Activated CD4-positive, alpha-beta T cell treated with anti-CD3 and anti-CD28 coated beads for 36 hours (primary cell): ENCODE measurements around the gene CRB2. TPM values are rescaled to one million over a fixed set of nuclear protein-coding genes. Genes with fewer than 3 reads are reported as not detected.

Experiments used
- ATAC-seq: fragments of 200-7000 bp; cut with Tn5 transposase; one replicate; pipeline ENCODE4 v1.10.0; 2021; ENCODE audit warnings: mild to moderate bottlenecking, moderate library complexity
- CTCF ChIA-PET: fragments of 350-600 bp; sonication (Branson Sonifier 250); formaldehyde crosslinking; loops from one replicate; lab custom pipeline; 2021; ENCODE audit warnings: antibody characterized with exemption; lab: Charles Lee
- POLR2A ChIA-PET: fragments of 350-600 bp; sonication (Branson Sonifier 250); formaldehyde crosslinking; loops from one replicate; lab custom pipeline; 2021; ENCODE audit warnings: antibody characterized with exemption, inconsistent platforms; lab: Charles Lee
- DNase-seq: peaks from one replicate; pipeline ENCODE4 v3.0.0-alpha.2; 2020
- H3K27ac Mint-ChIP-seq: one replicate; pipeline ENCODE4 v1.8.0; 2021; ENCODE audit warnings: mixed read lengths
- H3K27me3 Mint-ChIP-seq: one replicate; pipeline ENCODE4 v1.8.0; 2021; ENCODE audit warnings: mixed read lengths
- H3K36me3 Mint-ChIP-seq: one replicate; pipeline ENCODE4 v1.8.0; 2021; ENCODE audit warnings: low read depth, mixed read lengths
- H3K4me1 Mint-ChIP-seq: one replicate; pipeline ENCODE4 v1.8.0; 2021; ENCODE audit warnings: mixed read lengths
- H3K4me3 Mint-ChIP-seq: one replicate; pipeline ENCODE4 v1.8.0; 2021; ENCODE audit warnings: mild to moderate bottlenecking, moderate library complexity, mixed read lengths
- H3K9me3 Mint-ChIP-seq: one replicate; pipeline ENCODE4 v1.8.0; 2021; ENCODE audit warnings: low read depth, mixed read lengths
- intact Hi-C, 2 experiments: fragments of 100-400 bp; cut with DNase I in 1 of 2; cut with micrococcal nuclease in 1 of 2; formaldehyde crosslinking; loops; one replicate each; pipeline versions ENCODE4 v1.14.2 to v1.15.1; 2022 to 2024; cut with DNase I, micrococcal nuclease
- total RNA-seq, 2 experiments: library from RNA; stranded (reverse); gene quantifications; one replicate each; pipeline ENCODE4 v1.2.3, GENCODE V29; 2021

Gene CRB2
- total RNA-seq, 2 experiments from 2014 or later = not detected

GRCh38 chr9:123339666-123340510 lies 16.1 kb upstream of the CRB2 start:
- peak overlapping the region; percentile 62 for H3K4me3 Mint-ChIP-seq
- H3K27ac Mint-ChIP-seq = peak overlapping the region; percentile 99
- intact Hi-C loops = loop anchor here (1.0 to 10.0 kb wide), 9 partner anchors 17 to 533 kb away; partner anchors contain the start of genes STRBP (in 2 of the 2) and PDCL (in 1 of the 2)
- ChIA-PET POLR2A (interaction anchor here (0.7 to 1.3 kb wide), 3 partner anchors 17 to 71 kb away, joined by 3 to 20 read pairs (median 3); no protein-coding TSS in a partner anchor), CTCF (interaction anchor here (0.5 to 1.8 kb wide), 8 partner anchors 10 to 1075 kb away, joined by 3 to 6 read pairs (median 3); partner anchors contain the start of gene PSMB7)
- H3K27me3 Mint-ChIP-seq = no peaks in the 10 kb centered on the region
- H3K36me3 Mint-ChIP-seq = no peaks in the 10 kb centered on the region
- H3K4me1 Mint-ChIP-seq = peaks cover 35% of the 10 kb centered on the region
- ATAC-seq = peak; percentile 65
- H3K9me3 Mint-ChIP-seq = no peaks in the 10 kb centered on the region
- DNase-seq = peak; percentile 81

GRCh38 chr9:123341816-123342215 lies 14.2 kb upstream of the CRB2 start:
- H3K4me3 Mint-ChIP-seq = no peak overlapping the region
- DNase-seq = no peak
- intact Hi-C loops = loop anchor here in 1 of 2 experiments (5.0 to 10.0 kb wide), 2 partner anchors 347 to 515 kb away; partner anchors contain the start of gene PDCL
- H3K27ac Mint-ChIP-seq = no peak overlapping the region
- ChIA-PET CTCF (interaction anchor here (2.0 kb wide), 1 partner anchor 8 kb away, joined by 14 read pairs; no protein-coding TSS in a partner anchor), POLR2A (no interaction called here)
- peaks cover 32% of the 10 kb centered on the region for H3K4me1 Mint-ChIP-seq
- no peaks in the 10 kb centered on the region for H3K9me3 Mint-ChIP-seq
- no peaks in the 10 kb centered on the region for H3K36me3 Mint-ChIP-seq
- no peaks in the 10 kb centered on the region for H3K27me3 Mint-ChIP-seq
- no peak for ATAC-seq

- peaks cover 32% of the 10 kb centered on the region for H3K4me1 Mint-ChIP-seq
- DNase-seq (no peak), ATAC-seq (no peak)
- no peak overlapping the region for H3K4me3 Mint-ChIP-seq
- H3K9me3 Mint-ChIP-seq = no peaks in the 10 kb centered on the region
- CTCF ChIA-PET = interaction anchor here (2.0 kb wide), 1 partner anchor 8 kb away, joined by 14 read pairs; no protein-coding TSS in a partner anchor
- no peak overlapping the region for H3K27ac Mint-ChIP-seq
- intact Hi-C loops = loop anchor here in 1 of 2 experiments (5.0 to 10.0 kb wide), 2 partner anchors 347 to 515 kb away; partner anchors contain the start of gene PDCL
- POLR2A ChIA-PET = no interaction called here
- H3K36me3 Mint-ChIP-seq = no peaks in the 10 kb centered on the region
- H3K27me3 Mint-ChIP-seq = no peaks in the 10 kb centered on the region
Observed at GRCh38 chr9:123342247-123342646, 13.8 kb upstream of the CRB2 start.

- ChIA-PET CTCF (interaction anchor here (0.6 to 0.7 kb wide), 2 partner anchors 251 to 960 kb away, joined by 3 read pairs; no protein-coding TSS in a partner anchor), POLR2A (no interaction called here)
- intact Hi-C loops = loop anchor here in 1 of 2 experiments (5.0 to 10.0 kb wide), 2 partner anchors 349 to 516 kb away; partner anchors contain the start of gene PDCL
Observed at GRCh38 chr9:123343443-123344191, 12.4 kb upstream of the CRB2 start.

GRCh38 chr9:123344192-123344949 lies 11.6 kb upstream of the CRB2 start:
- no peaks in the 10 kb centered on the region for H3K36me3 Mint-ChIP-seq
- no peaks in the 10 kb centered on the region for H3K27me3 Mint-ChIP-seq
- ChIA-PET POLR2A (interaction anchor here (0.7 kb wide), 1 partner anchor 21 kb away, joined by 3 read pairs; no protein-coding TSS in a partner anchor), CTCF (interaction anchor here (0.5 kb wide), 1 partner anchor 11 kb away, joined by 3 read pairs; no protein-coding TSS in a partner anchor)
- H3K4me1 Mint-ChIP-seq = peaks cover 21% of the 10 kb centered on the region
- ATAC-seq = no peak
- no peak overlapping the region for H3K27ac Mint-ChIP-seq
- DNase-seq = no peak
- H3K4me3 Mint-ChIP-seq = no peak overlapping the region
- intact Hi-C loops = loop anchor here in 1 of 2 experiments (5.0 to 10.0 kb wide), 2 partner anchors 350 to 517 kb away; partner anchors contain the start of gene PDCL
- no peaks in the 10 kb centered on the region for H3K9me3 Mint-ChIP-seq

More at GRCh38 chr9:123343443-123344191, 12.4 kb upstream of the CRB2 start:
- DNase-seq (no peak), ATAC-seq (no peak)
- H3K4me3 Mint-ChIP-seq = no peak overlapping the region
- H3K36me3 Mint-ChIP-seq = no peaks in the 10 kb centered on the region
- H3K4me1 Mint-ChIP-seq = peaks cover 29% of the 10 kb centered on the region
- no peaks in the 10 kb centered on the region for H3K9me3 Mint-ChIP-seq
- no peaks in the 10 kb centered on the region for H3K27me3 Mint-ChIP-seq
- H3K27ac Mint-ChIP-seq = no peak overlapping the region

GRCh38 chr9:123345567-123345955 lies 10.4 kb upstream of the CRB2 start:
- CTCF ChIA-PET = no interaction called here
- no peaks in the 10 kb centered on the region for H3K36me3 Mint-ChIP-seq

GRCh38 chr9:123346026-123346425 lies 10.0 kb upstream of the CRB2 start:
- Mint-ChIP-seq H3K4me1 (peaks cover 5% of the 10 kb centered on the region), H3K9me3 (no peaks in the 10 kb centered on the region), H3K27ac (no peak overlapping the region), H3K27me3 (peaks cover 3% of the 10 kb centered on the region), H3K4me3 (no peak overlapping the region), H3K36me3 (no peaks in the 10 kb centered on the region)
- CTCF ChIA-PET = no interaction called here
- POLR2A ChIA-PET = interaction anchor here (0.6 kb wide), 1 partner anchor 105 kb away, joined by 3 read pairs; no protein-coding TSS in a partner anchor
- intact Hi-C loops = loop anchor here in 1 of 2 experiments (10.0 kb wide), 1 partner anchor 351 kb away; no protein-coding TSS in a partner anchor
- no peak for ATAC-seq
- DNase-seq = no peak

More at GRCh38 chr9:123345567-123345955, 10.4 kb upstream of the CRB2 start:
- no peaks in the 10 kb centered on the region for H3K9me3 Mint-ChIP-seq
- intact Hi-C loops = loop anchor here in 1 of 2 experiments (10.0 kb wide), 1 partner anchor 351 kb away; no protein-coding TSS in a partner anchor
- ATAC-seq (no peak), DNase-seq (no peak)
- POLR2A ChIA-PET = interaction anchor here (0.6 to 0.7 kb wide), 2 partner anchors 22 to 105 kb away, joined by 3 read pairs; no protein-coding TSS in a partner anchor
- peaks cover 9% of the 10 kb centered on the region for H3K4me1 Mint-ChIP-seq
- peaks cover 3% of the 10 kb centered on the region for H3K27me3 Mint-ChIP-seq
- no peak overlapping the region for H3K27ac Mint-ChIP-seq
- H3K4me3 Mint-ChIP-seq = no peak overlapping the region

GRCh38 chr9:123346826-123347225 lies 9.2 kb upstream of the CRB2 start:
- CTCF ChIA-PET = no interaction called here
- ATAC-seq = no peak
- intact Hi-C loops = loop anchor here in 1 of 2 experiments (10.0 kb wide), 1 partner anchor 352 kb away; no protein-coding TSS in a partner anchor

GRCh38 chr9:123347289-123348060 lies 8.5 kb upstream of the CRB2 start:
- Mint-ChIP-seq H3K36me3 (no peaks in the 10 kb centered on the region), H3K4me1 (no peaks in the 10 kb centered on the region), H3K27ac (no peak overlapping the region), H3K27me3 (peaks cover 6% of the 10 kb centered on the region), H3K4me3 (no peak overlapping the region), H3K9me3 (no peaks in the 10 kb centered on the region)
- POLR2A ChIA-PET = interaction anchor here (0.6 kb wide), 1 partner anchor 180 kb away, joined by 4 read pairs; no protein-coding TSS in a partner anchor
- DNase-seq (no peak), ATAC-seq (no peak)
- intact Hi-C loops = loop anchor here in 1 of 2 experiments (10.0 kb wide), 1 partner anchor 353 kb away; no protein-coding TSS in a partner anchor
- CTCF ChIA-PET = interaction anchor here (1.7 to 2.9 kb wide), 2 partner anchors 38 to 236 kb away, joined by 4 to 25 read pairs; no protein-coding TSS in a partner anchor

More at GRCh38 chr9:123346826-123347225, 9.2 kb upstream of the CRB2 start:
- H3K4me1 Mint-ChIP-seq = no peaks in the 10 kb centered on the region
- peaks cover 3% of the 10 kb centered on the region for H3K27me3 Mint-ChIP-seq
- POLR2A ChIA-PET = no interaction called here
- H3K4me3 Mint-ChIP-seq = no peak overlapping the region
- no peak overlapping the region for H3K27ac Mint-ChIP-seq
- no peaks in the 10 kb centered on the region for H3K9me3 Mint-ChIP-seq
- DNase-seq = no peak
- no peaks in the 10 kb centered on the region for H3K36me3 Mint-ChIP-seq
